ENCODE results near the gene RNU6-1. TPM values are rescaled to one million over a fixed set of nuclear protein-coding genes. Genes with fewer than 3 reads are reported as not detected.

The RNU6-1 gene
- total RNA-seq, 1 experiment from 2014 or later: not detected

DNA sequence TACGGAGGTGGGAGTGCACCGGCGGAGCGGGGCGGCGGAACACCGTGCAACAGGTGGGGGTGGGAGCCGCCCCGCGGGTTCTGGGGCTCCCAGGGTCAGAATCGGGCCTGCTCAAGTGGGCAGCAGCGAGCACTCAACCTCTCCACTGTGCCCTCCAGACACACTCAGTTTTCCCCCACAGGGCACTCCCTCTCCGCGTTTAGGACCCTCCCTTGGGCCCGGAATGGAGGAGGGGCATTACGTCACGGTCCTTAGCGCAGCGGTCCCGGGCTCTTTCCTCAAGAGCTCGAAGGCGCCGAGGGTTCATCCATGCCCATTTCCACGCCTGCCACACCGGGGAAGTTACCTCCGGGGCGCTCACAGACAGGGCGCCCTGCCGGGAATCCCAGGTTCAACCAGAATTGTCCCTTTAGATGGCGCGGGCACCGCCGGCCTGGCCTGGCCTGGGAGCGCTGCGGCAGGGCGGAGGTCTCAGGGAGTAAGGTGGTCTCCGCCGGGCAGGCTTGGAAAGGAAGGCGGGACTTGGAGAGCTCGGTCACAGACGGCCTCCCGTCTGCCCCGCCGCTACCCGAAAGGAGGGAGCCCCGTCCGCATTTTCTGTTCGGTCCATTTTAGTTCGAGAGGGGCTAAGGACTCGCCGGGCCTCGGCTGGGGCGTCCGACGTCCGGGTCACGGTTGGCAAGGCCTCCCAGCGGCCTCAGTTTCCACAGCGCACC lies 5.1 kb downstream of the RNU6-1 start:
- no peaks in the 10 kb centered on the region for H3K36me3 ChIP-seq (ENCODE audit: control insufficient read depth, insufficient read depth, low read length)
- Mint-ChIP-seq H3K4me1 (ENCODE audit: low read depth, unreplicated experiment) (no peaks in the 10 kb centered on the region), H3K36me3 (ENCODE audit: insufficient read depth, unreplicated experiment) (peaks cover 6% of the 10 kb centered on the region), H3K27ac (ENCODE audit: unreplicated experiment) (no peak overlapping the region), H3K4me3 (ENCODE audit: unreplicated experiment) (peak overlapping the region; percentile 71), H3K27me3 (ENCODE audit: insufficient read depth, unreplicated experiment) (no peaks in the 10 kb centered on the region), H3K9me3 (ENCODE audit: unreplicated experiment) (no peaks in the 10 kb centered on the region)
- no peak for DNase-seq
- TF ChIP-seq, protein P1, sequence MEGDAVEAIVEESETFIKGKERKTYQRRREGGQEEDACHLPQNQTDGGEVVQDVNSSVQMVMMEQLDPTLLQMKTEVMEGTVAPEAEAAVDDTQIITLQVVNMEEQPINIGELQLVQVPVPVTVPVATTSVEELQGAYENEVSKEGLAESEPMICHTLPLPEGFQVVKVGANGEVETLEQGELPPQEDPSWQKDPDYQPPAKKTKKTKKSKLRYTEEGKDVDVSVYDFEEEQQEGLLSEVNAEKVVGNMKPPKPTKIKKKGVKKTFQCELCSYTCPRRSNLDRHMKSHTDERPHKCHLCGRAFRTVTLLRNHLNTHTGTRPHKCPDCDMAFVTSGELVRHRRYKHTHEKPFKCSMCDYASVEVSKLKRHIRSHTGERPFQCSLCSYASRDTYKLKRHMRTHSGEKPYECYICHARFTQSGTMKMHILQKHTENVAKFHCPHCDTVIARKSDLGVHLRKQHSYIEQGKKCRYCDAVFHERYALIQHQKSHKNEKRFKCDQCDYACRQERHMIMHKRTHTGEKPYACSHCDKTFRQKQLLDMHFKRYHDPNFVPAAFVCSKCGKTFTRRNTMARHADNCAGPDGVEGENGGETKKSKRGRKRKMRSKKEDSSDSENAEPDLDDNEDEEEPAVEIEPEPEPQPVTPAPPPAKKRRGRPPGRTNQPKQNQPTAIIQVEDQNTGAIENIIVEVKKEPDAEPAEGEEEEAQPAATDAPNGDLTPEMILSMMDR (IDR thresholded peaks at IDR 0.05; ENCODE audit: insufficient read depth in 1 of 2, low read depth in 1 of 2, low read length in 1 of 2, severe bottlenecking in 1 of 2, unreplicated experiment in 1 of 2): no peak
- POLR2A ChIA-PET: no interaction called here
- CTCF ChIA-PET: interaction anchor here (0.6 to 1.7 kb wide), 4 partner anchors 10 to 378 kb away, joined by 4 to 6 read pairs (median 4); partner anchors contain the start of gene SKOR1
- no TSS peak for BruUV-seq (replicated peaks)
- H3K4me1 ChIP-seq: no peaks in the 10 kb centered on the region
- H3K4me3 ChIP-seq (ENCODE audit: low read depth, low read length): peak overlapping the region; percentile 32
- H3K9me3 ChIP-seq: no peaks in the 10 kb centered on the region
- H3K27me3 ChIP-seq (replicated peaks; ENCODE audit: control insufficient read depth, insufficient read depth, low read length): no peaks in the 10 kb centered on the region
- intact Hi-C loops (cut with micrococcal nuclease; ENCODE audit: unreplicated experiment): loop anchor here (1.0 to 10.0 kb wide), 3 partner anchors 312 to 450 kb away; partner anchors contain the start of gene C15orf61

DNA sequence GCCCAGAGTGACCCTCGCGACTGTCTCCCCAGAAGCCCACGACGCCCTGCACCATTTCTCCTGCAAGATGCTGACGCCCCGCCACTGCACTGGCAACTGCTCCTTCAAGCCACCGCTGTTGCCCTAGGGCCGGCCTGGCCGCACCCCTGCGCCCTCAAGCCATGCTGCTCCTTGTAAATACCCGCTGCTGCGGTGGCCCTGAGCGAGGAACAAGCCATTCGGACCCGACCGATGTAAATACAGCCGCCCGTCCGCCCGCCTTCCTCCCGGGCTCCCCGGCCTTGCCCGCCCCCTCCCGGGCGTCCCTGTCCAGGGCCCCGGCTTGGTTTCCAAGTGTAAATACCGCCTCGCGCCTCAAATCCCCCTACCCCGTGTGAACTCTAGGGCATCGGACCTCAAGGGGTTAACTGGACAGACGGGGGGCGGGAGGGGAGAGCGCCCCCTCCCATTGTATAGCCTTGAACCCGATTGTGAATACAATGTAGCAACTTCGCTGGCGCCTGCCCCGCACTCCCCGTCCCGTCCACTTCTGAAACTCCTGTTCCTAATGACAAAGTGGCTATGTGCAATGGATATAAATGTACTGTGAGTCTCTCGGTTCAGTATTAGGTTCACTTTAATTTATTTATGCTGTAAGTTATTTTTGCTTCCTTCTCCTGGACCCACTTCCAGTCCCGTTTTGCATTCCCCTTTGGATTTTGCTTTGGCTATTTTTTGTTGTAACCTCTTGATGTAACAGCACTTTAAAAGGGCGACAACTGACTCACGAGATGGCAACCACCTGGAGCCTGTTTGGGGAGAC lies 5.9 kb downstream of the RNU6-1 start:
- no peaks in the 10 kb centered on the region for H3K9me3 ChIP-seq
- CTCF ChIA-PET: interaction anchor here (0.6 kb wide), 1 partner anchor 318 kb away, joined by 6 read pairs; no protein-coding TSS in a partner anchor
- BruUV-seq (replicated peaks): no TSS peak
- Mint-ChIP-seq H3K9me3 (ENCODE audit: unreplicated experiment) (no peaks in the 10 kb centered on the region), H3K27me3 (ENCODE audit: insufficient read depth, unreplicated experiment) (no peaks in the 10 kb centered on the region), H3K4me1 (ENCODE audit: low read depth, unreplicated experiment) (no peaks in the 10 kb centered on the region), H3K36me3 (ENCODE audit: insufficient read depth, unreplicated experiment) (no peaks in the 10 kb centered on the region), H3K27ac (ENCODE audit: unreplicated experiment) (no peak overlapping the region), H3K4me3 (ENCODE audit: unreplicated experiment) (peak overlapping the region; percentile 71)
- POLR2A ChIA-PET: no interaction called here
- H3K4me1 ChIP-seq: no peaks in the 10 kb centered on the region
- peak overlapping the region; percentile 32 for H3K4me3 ChIP-seq (ENCODE audit: low read depth, low read length)
- intact Hi-C loops (cut with micrococcal nuclease; ENCODE audit: unreplicated experiment): loop anchor here (1.0 to 10.0 kb wide), 2 partner anchors 333 to 449 kb away; no protein-coding TSS in a partner anchor
- no peaks in the 10 kb centered on the region for H3K36me3 ChIP-seq (ENCODE audit: control insufficient read depth, insufficient read depth, low read length)
- no peaks in the 10 kb centered on the region for H3K27me3 ChIP-seq (replicated peaks; ENCODE audit: control insufficient read depth, insufficient read depth, low read length)
- peak in 1 of 2 experiments; percentile 62 for DNase-seq
- TF ChIP-seq, protein P1 (IDR thresholded peaks at IDR 0.05; ENCODE audit: insufficient read depth in 1 of 2, low read depth in 1 of 2, low read length in 1 of 2, severe bottlenecking in 1 of 2, unreplicated experiment in 1 of 2): peak; percentile 60 to 72

DNA sequence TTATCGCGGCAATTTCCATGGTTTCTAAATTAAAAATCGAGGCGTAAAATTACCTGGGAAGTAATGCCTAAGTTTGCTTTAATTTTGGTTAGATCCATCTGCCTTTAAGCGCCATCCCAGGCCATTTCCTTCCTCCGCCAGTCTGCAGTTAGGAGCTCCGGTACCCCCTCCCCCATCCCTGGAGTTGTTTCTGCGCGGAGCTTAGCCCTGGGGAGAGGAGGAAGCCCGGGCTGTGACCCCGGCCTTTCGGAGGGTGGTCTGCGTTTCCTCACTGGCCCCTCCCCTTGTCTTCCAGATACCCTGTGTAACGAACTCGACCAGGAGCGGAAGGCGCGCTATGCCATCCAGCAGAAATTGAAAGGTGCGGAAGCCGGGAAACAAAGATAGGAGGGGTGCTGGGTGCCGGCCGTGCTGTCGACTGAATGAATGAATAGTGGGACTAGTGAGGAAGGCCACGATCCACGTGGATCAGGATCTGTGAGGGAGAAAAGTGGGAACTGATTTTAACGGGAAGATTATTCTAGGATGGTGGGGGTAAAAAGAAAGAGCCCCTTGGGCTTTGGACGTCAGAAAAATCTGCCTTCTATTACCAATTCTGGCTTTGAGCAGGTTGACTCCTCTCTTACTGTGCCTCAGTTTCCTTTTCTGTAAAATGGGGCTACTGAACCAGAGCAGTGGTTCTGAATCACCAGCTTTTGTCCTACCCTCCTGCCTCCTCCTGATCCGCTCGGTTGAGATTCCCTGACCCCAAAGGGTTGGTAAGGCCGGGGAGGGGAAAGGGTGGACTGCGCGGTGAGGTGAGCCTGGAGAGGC lies 6.7 kb downstream of the RNU6-1 start:
- Mint-ChIP-seq H3K4me1 (ENCODE audit: low read depth, unreplicated experiment) (no peaks in the 10 kb centered on the region), H3K27me3 (ENCODE audit: insufficient read depth, unreplicated experiment) (no peaks in the 10 kb centered on the region), H3K4me3 (ENCODE audit: unreplicated experiment) (peak overlapping the region; percentile 71), H3K27ac (ENCODE audit: unreplicated experiment) (no peak overlapping the region), H3K9me3 (ENCODE audit: unreplicated experiment) (no peaks in the 10 kb centered on the region), H3K36me3 (ENCODE audit: insufficient read depth, unreplicated experiment) (no peaks in the 10 kb centered on the region)
- no peaks in the 10 kb centered on the region for H3K9me3 ChIP-seq
- POLR2A ChIA-PET: no interaction called here
- no peak overlapping the region; the same call in 1 of the 2 replicates for H3K4me3 ChIP-seq (ENCODE audit: low read depth, low read length)
- CTCF ChIA-PET: no interaction called here
- H3K36me3 ChIP-seq (ENCODE audit: control insufficient read depth, insufficient read depth, low read length): no peaks in the 10 kb centered on the region
- BruUV-seq (replicated peaks): no TSS peak
- intact Hi-C loops (cut with micrococcal nuclease; ENCODE audit: unreplicated experiment): loop anchor here (10.0 kb wide), 1 partner anchor 448 kb away; no protein-coding TSS in a partner anchor
- H3K4me1 ChIP-seq: no peaks in the 10 kb centered on the region
- DNase-seq: no peak
- H3K27me3 ChIP-seq (replicated peaks; ENCODE audit: control insufficient read depth, insufficient read depth, low read length): no peaks in the 10 kb centered on the region
- TF ChIP-seq, protein P1 (IDR thresholded peaks at IDR 0.05; ENCODE audit: insufficient read depth in 1 of 2, low read depth in 1 of 2, low read length in 1 of 2, severe bottlenecking in 1 of 2, unreplicated experiment in 1 of 2): no peak
